Measurements from ENCODE around the gene CYB561D2. TPM values are rescaled to one million over a fixed set of nuclear protein-coding genes. Genes with fewer than 3 reads are reported as not detected.

CYB561D2 gene
- total and polyA plus RNA-seq, 9 of the 15 experiments (the other 6 are each of a cell fraction or from before 2014, with no cell fraction given), result 4.2 to 16.6 (median 9.4) TPM

DNA sequence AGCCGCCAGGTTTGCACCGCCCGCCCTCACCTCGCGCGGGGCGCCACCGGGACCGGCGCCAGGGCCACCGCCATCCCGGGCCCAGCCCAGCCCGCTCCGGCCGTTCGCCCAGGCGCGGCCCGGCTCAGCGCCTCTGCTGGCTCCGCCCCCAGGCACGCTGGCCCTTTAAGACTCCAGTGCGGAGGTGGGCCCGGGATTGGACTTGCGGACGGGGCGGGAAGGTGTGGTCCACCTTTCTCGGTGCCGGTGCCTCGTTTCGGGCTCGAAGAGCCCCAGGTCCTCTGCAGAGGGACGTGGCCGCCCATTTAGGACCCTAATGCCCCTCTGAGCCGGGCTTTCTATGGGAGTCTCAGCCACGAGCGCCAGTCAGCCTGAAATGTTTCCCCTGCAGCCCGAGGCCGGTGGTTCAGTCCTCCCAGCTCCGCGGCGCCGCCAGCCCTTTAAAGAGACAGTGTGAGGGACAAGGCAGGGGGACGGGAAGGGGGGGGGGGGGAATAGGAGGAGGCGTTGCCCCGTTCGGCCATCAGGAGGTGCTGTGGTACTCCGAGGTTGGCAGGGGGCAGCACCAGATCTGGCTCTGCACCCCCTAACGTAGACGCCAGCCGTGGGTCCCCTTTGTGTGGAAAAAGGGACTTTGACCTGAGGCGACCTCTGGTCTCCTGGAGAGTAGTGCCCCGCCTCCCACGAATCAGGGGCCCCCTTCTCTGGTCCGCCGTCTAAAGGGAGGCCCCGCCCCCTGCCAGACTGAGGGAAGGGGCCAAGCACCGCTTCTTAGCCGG, 29.1 kb upstream of the CYB561D2 start (continued):
- TF ChIP-seq ZNF518B (CRISPR knock-in tag; IDR thresholded peaks at IDR 0.05) (no peak), TRIM28 (IDR thresholded peaks at IDR 0.05) (no peak), ZNF165 (CRISPR knock-in tag; IDR thresholded peaks at IDR 0.05; ENCODE audit: borderline replicate concordance) (no peak), SLC30A9 (CRISPR knock-in tag; IDR thresholded peaks at IDR 0.05) (no peak), CBX2 (IDR thresholded peaks at IDR 0.05; ENCODE audit: insufficient read depth, low read length, poor library complexity, severe bottlenecking) (no peak), ILF3 (IDR thresholded peaks at IDR 0.05; ENCODE audit: borderline replicate concordance) (no peak), SAP30 (IDR thresholded peaks at IDR 0.05; ENCODE audit: borderline replicate concordance, insufficient read depth, low read depth, low read length, poor library complexity, severe bottlenecking) (peak; percentile 77), BACH1 (tag; IDR thresholded peaks at IDR 0.05) (no peak), ZNF224 (CRISPR knock-in tag; IDR thresholded peaks at IDR 0.05) (no peak), ZNF79 (CRISPR knock-in tag; IDR thresholded peaks at IDR 0.05; ENCODE audit: low read depth) (no peak)
- TF ChIP-seq, protein P1, sequence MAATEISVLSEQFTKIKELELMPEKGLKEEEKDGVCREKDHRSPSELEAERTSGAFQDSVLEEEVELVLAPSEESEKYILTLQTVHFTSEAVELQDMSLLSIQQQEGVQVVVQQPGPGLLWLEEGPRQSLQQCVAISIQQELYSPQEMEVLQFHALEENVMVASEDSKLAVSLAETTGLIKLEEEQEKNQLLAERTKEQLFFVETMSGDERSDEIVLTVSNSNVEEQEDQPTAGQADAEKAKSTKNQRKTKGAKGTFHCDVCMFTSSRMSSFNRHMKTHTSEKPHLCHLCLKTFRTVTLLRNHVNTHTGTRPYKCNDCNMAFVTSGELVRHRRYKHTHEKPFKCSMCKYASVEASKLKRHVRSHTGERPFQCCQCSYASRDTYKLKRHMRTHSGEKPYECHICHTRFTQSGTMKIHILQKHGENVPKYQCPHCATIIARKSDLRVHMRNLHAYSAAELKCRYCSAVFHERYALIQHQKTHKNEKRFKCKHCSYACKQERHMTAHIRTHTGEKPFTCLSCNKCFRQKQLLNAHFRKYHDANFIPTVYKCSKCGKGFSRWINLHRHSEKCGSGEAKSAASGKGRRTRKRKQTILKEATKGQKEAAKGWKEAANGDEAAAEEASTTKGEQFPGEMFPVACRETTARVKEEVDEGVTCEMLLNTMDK (IDR thresholded peaks at IDR 0.05; ENCODE audit: borderline replicate concordance, insufficient read depth, low read depth, low read length, poor library complexity, severe bottlenecking), result no peak
- TF ChIP-seq, protein P2, sequence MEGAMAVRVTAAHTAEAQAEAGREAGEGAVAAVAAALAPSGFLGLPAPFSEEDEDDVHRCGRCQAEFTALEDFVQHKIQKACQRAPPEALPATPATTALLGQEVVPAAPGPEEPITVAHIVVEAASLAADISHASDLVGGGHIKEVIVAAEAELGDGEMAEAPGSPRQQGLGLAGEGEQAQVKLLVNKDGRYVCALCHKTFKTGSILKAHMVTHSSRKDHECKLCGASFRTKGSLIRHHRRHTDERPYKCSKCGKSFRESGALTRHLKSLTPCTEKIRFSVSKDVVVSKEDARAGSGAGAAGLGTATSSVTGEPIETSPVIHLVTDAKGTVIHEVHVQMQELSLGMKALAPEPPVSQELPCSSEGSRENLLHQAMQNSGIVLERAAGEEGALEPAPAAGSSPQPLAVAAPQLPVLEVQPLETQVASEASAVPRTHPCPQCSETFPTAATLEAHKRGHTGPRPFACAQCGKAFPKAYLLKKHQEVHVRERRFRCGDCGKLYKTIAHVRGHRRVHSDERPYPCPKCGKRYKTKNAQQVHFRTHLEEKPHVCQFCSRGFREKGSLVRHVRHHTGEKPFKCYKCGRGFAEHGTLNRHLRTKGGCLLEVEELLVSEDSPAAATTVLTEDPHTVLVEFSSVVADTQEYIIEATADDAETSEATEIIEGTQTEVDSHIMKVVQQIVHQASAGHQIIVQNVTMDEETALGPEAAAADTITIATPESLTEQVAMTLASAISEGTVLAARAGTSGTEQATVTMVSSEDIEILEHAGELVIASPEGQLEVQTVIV (CRISPR knock-in tag; IDR thresholded peaks at IDR 0.05; ENCODE audit: borderline replicate concordance), result no peak
- TF ChIP-seq, protein P3, sequence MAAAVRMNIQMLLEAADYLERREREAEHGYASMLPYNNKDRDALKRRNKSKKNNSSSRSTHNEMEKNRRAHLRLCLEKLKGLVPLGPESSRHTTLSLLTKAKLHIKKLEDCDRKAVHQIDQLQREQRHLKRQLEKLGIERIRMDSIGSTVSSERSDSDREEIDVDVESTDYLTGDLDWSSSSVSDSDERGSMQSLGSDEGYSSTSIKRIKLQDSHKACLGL (CRISPR knock-in tag; IDR thresholded peaks at IDR 0.05; ENCODE audit: borderline replicate concordance, poor library complexity, severe bottlenecking), result no peak
